Measurements from ENCODE around the gene CNNM1. TPM values are rescaled to one million over a fixed set of nuclear protein-coding genes. Genes with fewer than 3 reads are reported as not detected.

The CNNM1 gene
- 0.36 TPM for total RNA-seq

- ATAC-seq: peak; percentile 65
Measured at GRCh38 chr10:99329304-99329553, at the start of gene CNNM1. CNNM1 (plus strand) TSS chr10:99329356; CDS start chr10:99329388, 32 bp downstream.

GRCh38 chr10:99279626-99280111, 49.5 kb upstream of the CNNM1 start:
- no peak for ATAC-seq

GRCh38 chr10:99280472-99280871, 48.7 kb upstream of the CNNM1 start:
- ATAC-seq: peak; percentile 76

GRCh38 chr10:99285881-99286280, 43.3 kb upstream of the CNNM1 start:
- no peak for ATAC-seq

DNA sequence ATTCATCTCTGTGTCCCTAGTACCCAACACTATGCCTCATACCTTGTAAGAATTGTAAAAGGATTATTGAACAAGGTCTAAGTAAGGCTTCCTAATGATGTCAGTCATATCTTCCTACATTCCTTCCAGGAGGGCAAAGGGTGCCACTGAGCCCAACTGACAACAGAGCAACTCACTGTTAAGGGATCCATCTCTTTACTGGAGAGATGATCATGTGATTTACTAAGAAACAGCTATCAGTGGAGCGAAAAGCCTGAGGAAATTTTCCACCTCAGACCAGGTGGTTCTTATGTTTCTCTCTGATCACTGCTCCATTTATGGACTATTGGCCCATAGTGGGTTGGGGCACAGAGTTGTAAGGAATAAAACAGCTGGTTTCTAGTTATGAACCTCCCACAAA, 38.9 kb upstream of the CNNM1 start:
- no peak for ATAC-seq

DNA sequence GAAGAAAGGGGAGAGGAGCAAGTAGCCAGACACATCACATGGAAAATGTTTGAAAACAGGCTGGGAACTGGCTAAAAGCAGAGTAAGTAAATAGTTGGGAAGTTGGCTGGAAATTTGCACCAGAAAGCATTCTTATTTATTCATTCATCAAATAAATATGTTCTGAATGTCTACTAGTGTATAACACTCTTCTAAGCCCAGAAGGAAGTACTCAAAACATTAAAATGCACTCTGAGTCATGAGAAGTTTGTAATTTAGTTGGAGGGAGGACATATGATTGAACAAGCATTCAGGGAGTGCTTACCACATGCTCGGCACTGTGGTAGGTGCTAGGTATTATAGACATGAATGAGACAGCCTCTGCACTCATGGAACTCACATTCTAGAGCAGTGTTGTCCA, 37.0 kb upstream of the CNNM1 start:
- ATAC-seq: peak; percentile 64

GRCh38 chr10:99296605-99297004, 32.6 kb upstream of the CNNM1 start:
- ATAC-seq: no peak

DNA sequence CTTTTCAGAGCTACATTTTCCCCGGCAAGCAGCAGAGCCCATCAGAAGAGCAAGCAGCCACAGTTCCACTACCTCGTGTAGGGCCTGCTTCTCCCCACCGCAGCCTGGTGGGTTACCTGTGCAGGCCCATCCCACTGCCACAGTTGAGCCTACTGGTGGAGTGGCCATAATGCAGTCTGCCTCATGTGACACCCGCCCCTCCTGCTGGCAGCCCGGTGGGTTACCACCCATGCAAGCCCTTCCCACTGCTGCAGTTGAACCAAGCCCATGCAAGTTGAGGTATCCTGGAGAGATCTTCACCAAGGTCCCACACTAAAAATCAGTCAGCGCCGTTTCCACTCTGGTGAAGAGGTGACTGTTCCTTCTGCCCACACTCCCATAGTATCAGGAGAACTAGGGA, 32.1 kb upstream of the CNNM1 start:
- ATAC-seq: no peak

GRCh38 chr10:99303899-99304861, 25.0 kb upstream of the CNNM1 start:
- no peak for ATAC-seq

- ATAC-seq: no peak
Measured at GRCh38 chr10:99304862-99305229, 24.3 kb upstream of the CNNM1 start.

DNA sequence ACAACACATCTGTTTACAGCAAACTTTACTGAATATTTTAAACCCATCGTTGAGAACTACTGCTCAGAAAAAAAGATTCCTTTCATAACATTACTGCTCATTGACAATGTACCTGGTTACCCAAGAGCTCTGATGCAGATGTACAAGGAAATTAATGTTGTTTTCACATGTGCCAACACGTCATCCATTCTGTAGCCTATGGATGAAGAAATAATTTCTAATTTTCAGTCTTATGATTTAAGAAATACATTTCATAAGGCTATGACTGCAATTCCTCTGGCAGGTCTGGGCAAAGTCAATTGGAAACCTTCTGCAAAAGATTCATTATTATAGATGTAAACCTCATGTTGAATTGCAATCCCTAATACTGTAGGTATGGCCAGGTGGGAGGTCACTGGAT, 16.7 kb upstream of the CNNM1 start:
- no peak for ATAC-seq

- ATAC-seq: no peak
Measured at GRCh38 chr10:99315853-99316252, 13.3 kb upstream of the CNNM1 start.

GRCh38 chr10:99316374-99316773, 12.8 kb upstream of the CNNM1 start:
- no peak for ATAC-seq

DNA sequence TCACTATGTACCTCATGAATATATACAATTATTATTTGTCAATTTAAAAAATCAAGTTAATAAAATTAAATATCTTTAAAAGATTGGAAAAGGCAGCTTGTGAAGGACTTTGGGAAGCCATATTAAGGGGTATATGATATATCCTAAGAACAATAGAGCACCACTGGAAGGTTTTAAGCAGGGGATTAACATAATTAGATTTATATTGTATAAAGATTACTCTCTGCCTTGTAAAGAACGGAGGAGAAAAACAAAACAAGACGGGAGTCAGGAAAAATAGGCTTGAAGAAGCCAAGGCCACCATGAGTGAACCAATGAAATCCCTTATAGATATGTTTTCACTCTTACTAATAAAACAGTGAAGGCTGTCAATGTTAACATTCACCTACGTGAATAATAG, 11.1 kb upstream of the CNNM1 start:
- no peak for ATAC-seq

DNA sequence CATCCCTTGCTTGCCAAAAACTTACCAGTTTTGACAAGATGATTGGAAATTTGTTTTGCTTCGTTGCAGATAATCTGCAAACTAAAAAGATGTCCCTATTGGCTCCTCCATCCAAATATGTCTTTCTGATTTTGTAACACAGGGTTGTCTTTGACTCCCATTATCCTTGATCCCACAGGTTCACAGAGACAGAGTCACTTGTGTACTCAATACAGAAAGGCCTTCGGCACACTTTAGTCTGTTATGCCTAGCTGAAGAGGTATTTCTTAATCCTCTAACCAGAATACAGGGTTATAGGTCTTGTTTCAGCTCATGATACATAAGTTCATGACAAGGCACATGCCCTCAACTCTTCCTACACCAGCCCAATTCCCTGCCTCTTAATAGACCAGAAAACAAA, 10.7 kb upstream of the CNNM1 start:
- ATAC-seq: no peak

- ATAC-seq: peak; percentile 58
Measured at GRCh38 chr10:99325281-99325680, 3.9 kb upstream of the CNNM1 start.

- ATAC-seq: no peak
Measured at GRCh38 chr10:99326871-99327270, 2.3 kb upstream of the CNNM1 start.

- no peak for ATAC-seq
Measured at GRCh38 chr10:99328579-99329303, 415 bp upstream of the CNNM1 start.

- peak; percentile 56 for ATAC-seq
Measured at GRCh38 chr10:99329554-99330346, 594 bp downstream of the CNNM1 start.

GRCh38 chr10:99330347-99330924, 1.3 kb downstream of the CNNM1 start:
- peak; percentile 28 for ATAC-seq

- ATAC-seq: no peak
Measured at GRCh38 chr10:99331207-99331803, 2.1 kb downstream of the CNNM1 start.

GRCh38 chr10:99337311-99337811, 8.2 kb downstream of the CNNM1 start:
- peak; percentile 23 for ATAC-seq

Data from esophagus mucosa (tissue), 1 donor.